Testis (tissue), 3 donors: Measurements from ENCODE around the gene DRG2. TPM values are rescaled to one million over a fixed set of nuclear protein-coding genes. Genes with fewer than 3 reads are reported as not detected.

Experiments
- DNase-seq: peaks from one replicate; pipeline ENCODE4 v3.0.0-alpha.2; 2019
- H3K27ac ChIP-seq, 2 donors: fragments of 200-600 bp; sonication (generic); one replicate each; pipeline ENCODE4 v1.5.1; 2019
- H3K27me3 ChIP-seq: fragments of 200-600 bp; sonication (generic); one replicate; pipeline ENCODE4 v1.5.1; 2019
- H3K36me3 ChIP-seq: fragments of 200-600 bp; sonication (generic); one replicate; pipeline ENCODE4 v1.5.1; 2017; ENCODE audit warnings: low read depth; ENCODE audit errors: missing control alignments
- H3K4me1 ChIP-seq: fragments of 200-600 bp; sonication (generic); one replicate; pipeline ENCODE4 v1.5.1; 2019
- H3K4me3 ChIP-seq, 2 donors: fragments of 200-600 bp; sonication (generic); one replicate each; pipeline ENCODE4 v1.5.1; 2017 to 2019
- H3K9me3 ChIP-seq: fragments of 200-600 bp; sonication (generic); one replicate; pipeline ENCODE4 v1.5.1; 2017
- POLR2A ChIP-seq: fragments of 450-650 bp; IDR thresholded peaks from one replicate; pipeline ENCODE4 v1.6.1; 2017; ENCODE audit warnings: antibody characterized with exemption, mild to moderate bottlenecking, moderate library complexity
- WGBS, 2 donors: methylation state at CpG; one replicate each; pipeline ENCODE4 v1.1.5; 2018; 5-methylcytosine and 5-hydroxymethylcytosine counted together
- intact Hi-C: fragments of 100-400 bp; cut with DNase I; formaldehyde crosslinking; loops from one replicate; pipeline ENCODE4 v1.15.1; 2023; ENCODE audit warnings: low total_unique reads
- polyA plus RNA-seq: library from polyadenylated mRNA; stranded (reverse); fragments of 350-450 nt; fragmentation: Illumina TruSeq; extraction: RNeasy Lipid Tissue Mini Kit (QIAGEN cat#74804); gene quantifications from one replicate; pipeline ENCODE4 v1.2.3, GENCODE V29; 2014; ENCODE audit warnings: low read depth, low replicate concordance; ENCODE audit not compliant: insufficient read depth
- total RNA-seq, 2 donors: library from RNA; depleted of rRNA; stranded (reverse); fragments of >200 nt; gene quantifications; one replicate each; pipeline ENCODE4 v1.2.3, GENCODE V29; 2016
- TF ChIP-seq, protein P1 (sequence below), 3 experiments: fragments of 450-650 bp in 2 of 3; fragments of 200-600 bp in 1 of 3; sonication (generic) in 1 of 3; IDR thresholded peaks; one replicate each; pipeline ENCODE4 v1.5.1; 2016 to 2019; ENCODE audit warnings: antibody characterized with exemption in 3 of 3, mild to moderate bottlenecking in 2 of 3, moderate library complexity in 1 of 3

Gene DRG2
- total and polyA plus RNA-seq, 3 donors from 2014 or later = 26.0 to 43.1 (median 42.9) TPM

DNA sequence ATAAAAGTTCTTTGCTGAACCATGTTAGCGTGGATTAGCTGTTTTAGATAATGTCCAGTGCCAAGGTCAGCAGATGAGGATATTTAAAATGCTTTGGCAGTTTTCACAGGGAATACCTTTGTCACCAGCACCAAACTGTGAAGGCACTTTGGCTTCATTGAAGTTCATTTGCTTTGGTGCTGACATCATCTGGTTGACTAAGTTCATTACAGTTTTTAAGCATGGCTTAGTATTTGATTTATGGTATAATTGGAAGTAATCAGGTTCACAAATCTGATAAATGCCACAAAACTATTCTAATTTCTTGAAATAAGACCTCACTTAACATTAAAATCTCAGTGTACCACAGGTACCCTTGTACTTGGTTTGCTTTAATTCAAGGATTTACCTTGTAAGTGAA is 44.3 kb upstream of the DRG2 start:
- DNase-seq = no peak
- no peak overlapping the region for H3K27ac ChIP-seq
- H3K9me3 ChIP-seq = no peaks in the 10 kb centered on the region
- no peak overlapping the region for H3K4me3 ChIP-seq
- WGBS, 2 donors = 50 to 72% methylated on average over 1 of the region's 1 CpG
- no peaks in the 10 kb centered on the region for H3K36me3 ChIP-seq
- intact Hi-C loops = no loop called here
- H3K27me3 ChIP-seq = no peaks in the 10 kb centered on the region
- TF ChIP-seq, protein P1, sequence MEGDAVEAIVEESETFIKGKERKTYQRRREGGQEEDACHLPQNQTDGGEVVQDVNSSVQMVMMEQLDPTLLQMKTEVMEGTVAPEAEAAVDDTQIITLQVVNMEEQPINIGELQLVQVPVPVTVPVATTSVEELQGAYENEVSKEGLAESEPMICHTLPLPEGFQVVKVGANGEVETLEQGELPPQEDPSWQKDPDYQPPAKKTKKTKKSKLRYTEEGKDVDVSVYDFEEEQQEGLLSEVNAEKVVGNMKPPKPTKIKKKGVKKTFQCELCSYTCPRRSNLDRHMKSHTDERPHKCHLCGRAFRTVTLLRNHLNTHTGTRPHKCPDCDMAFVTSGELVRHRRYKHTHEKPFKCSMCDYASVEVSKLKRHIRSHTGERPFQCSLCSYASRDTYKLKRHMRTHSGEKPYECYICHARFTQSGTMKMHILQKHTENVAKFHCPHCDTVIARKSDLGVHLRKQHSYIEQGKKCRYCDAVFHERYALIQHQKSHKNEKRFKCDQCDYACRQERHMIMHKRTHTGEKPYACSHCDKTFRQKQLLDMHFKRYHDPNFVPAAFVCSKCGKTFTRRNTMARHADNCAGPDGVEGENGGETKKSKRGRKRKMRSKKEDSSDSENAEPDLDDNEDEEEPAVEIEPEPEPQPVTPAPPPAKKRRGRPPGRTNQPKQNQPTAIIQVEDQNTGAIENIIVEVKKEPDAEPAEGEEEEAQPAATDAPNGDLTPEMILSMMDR (IDR thresholded peaks at IDR 0.05) = peak in 1 of 3 experiments; percentile 24
- no peak for TF ChIP-seq POLR2A
- H3K4me1 ChIP-seq = peaks cover 13% of the 10 kb centered on the region

DNA sequence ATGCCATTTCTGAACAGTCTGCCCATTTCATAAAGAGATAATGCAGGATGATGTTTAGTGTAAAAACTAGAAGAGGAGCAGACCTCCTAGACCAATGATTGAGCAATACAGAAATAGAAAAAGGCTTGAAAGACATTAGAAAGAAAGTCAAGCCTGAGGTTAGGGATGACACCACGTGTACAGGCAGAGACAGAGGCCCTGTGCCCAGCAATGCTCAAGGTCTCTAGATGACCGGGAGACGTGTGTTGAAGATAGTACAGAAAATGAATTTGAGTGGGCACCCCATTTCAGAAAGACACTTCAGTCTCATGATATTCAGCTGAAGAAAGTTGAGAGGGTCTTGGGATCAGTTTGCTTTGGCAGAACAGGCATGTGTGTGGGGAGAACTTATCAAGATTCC is 43.1 kb upstream of the DRG2 start:
- Histone ChIP-seq H3K9me3 (no peaks in the 10 kb centered on the region), H3K27me3 (no peaks in the 10 kb centered on the region), H3K4me3 (no peak overlapping the region), H3K36me3 (no peaks in the 10 kb centered on the region), H3K27ac (no peak overlapping the region), H3K4me1 (peaks cover 12% of the 10 kb centered on the region)
- no peak for DNase-seq
- WGBS, 2 donors = 42 to 80% methylated on average over 3 of the region's 3 CpGs
- intact Hi-C loops = no loop called here
- TF ChIP-seq, protein P1 (IDR thresholded peaks at IDR 0.05) = no peak
- no peak for TF ChIP-seq POLR2A

GRCh38 chr17:18045691-18046350 is 41.9 kb upstream of the DRG2 start:
- Histone ChIP-seq H3K4me3 (no peak overlapping the region), H3K36me3 (no peaks in the 10 kb centered on the region), H3K9me3 (no peaks in the 10 kb centered on the region), H3K27ac (no peak overlapping the region), H3K27me3 (no peaks in the 10 kb centered on the region), H3K4me1 (peaks cover 3% of the 10 kb centered on the region)
- 88 to 90% methylated on average over 3 of the region's 3 CpGs for WGBS, 2 donors
- no peak for DNase-seq
- no peak for TF ChIP-seq POLR2A
- TF ChIP-seq, protein P1 (IDR thresholded peaks at IDR 0.05) = no peak
- intact Hi-C loops = no loop called here

- no peak for TF ChIP-seq POLR2A
- TF ChIP-seq, protein P1 (IDR thresholded peaks at IDR 0.05) = no peak
- Histone ChIP-seq H3K27me3 (no peaks in the 10 kb centered on the region), H3K4me1 (no peaks in the 10 kb centered on the region), H3K36me3 (no peaks in the 10 kb centered on the region), H3K9me3 (no peaks in the 10 kb centered on the region), H3K4me3 (no peak overlapping the region), H3K27ac (no peak overlapping the region)
- no peak for DNase-seq
- intact Hi-C loops = no loop called here
- whole genome bisulfite sequencing, 2 donors = 91 to 94% methylated on average over 6 of the region's 6 CpGs
Measured at GRCh38 chr17:18055597-18055996, 32.2 kb upstream of the DRG2 start.

GRCh38 chr17:18056214-18056613 is 31.5 kb upstream of the DRG2 start:
- intact Hi-C loops = no loop called here
- H3K4me1 ChIP-seq = no peaks in the 10 kb centered on the region
- H3K27ac ChIP-seq = no peak overlapping the region
- no peaks in the 10 kb centered on the region for H3K9me3 ChIP-seq
- TF ChIP-seq POLR2A = no peak
- TF ChIP-seq, protein P1 (IDR thresholded peaks at IDR 0.05) = no peak
- H3K4me3 ChIP-seq = no peak overlapping the region
- WGBS, 2 donors = 87 to 97% methylated on average over 3 of the region's 3 CpGs
- no peaks in the 10 kb centered on the region for H3K36me3 ChIP-seq
- H3K27me3 ChIP-seq = no peaks in the 10 kb centered on the region
- DNase-seq = no peak
